ENCODE data around the gene TCHH. TPM values are rescaled to one million over a fixed set of nuclear protein-coding genes. Genes with fewer than 3 reads are reported as not detected.

TCHH gene
- total and polyA plus RNA-seq, 8 donors, result 0.03 to 0.42 (median 0.06) TPM; not detected in 1

DNA sequence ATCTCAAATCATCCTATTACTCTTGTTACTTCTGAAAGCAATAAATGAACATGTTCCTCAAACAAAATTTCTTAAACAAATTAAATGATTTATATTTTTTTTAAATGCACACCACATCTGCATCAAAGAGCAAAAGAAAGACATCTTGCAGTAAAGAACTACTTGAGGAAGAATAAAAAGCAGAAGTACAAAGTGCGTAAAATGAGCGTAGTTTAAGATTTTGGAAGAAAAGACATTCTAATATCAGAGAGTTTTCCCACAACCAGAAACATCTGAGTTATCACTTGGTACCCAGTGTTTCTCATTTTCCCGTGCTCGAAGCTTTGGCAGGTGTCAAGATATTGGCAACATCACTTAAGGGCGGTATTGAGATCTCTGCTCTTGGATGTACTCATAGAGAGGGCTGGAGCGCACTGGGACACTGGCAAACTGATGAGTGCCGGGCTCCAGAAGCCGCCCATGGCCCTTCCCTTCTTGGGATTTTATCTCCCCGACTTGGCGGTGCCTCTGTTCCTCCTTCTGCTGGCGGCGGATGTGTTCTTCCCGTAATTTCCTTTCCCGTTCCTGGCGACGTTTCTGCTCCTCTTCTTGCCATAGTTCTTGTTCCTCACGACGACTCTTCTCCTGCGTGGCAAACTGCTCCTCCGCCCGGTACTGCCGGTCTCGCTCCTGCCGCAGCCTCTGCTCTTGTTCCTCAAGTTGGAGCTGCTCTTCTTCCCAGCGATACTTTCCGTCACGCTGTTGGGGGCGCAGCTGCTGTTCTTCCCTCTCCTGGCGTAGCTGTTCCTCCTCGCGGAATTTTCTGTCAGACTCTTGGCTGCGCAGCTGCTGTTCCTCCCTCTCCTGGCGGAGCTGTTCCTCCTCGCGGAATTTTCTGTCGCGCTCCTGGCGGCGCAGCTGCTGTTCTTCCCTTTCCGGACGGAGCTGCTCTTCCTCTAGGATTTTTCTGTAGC, 7.9 kb downstream of the TCHH start:
- no peak for FAIRE-seq
- WGBS, 2 donors, result 16 to 19% methylated on average over 41 of the region's 41 CpGs
- DNase-seq, result no peak
- peaks cover 9 to 47% (median 15%) of the 10 kb centered on the region in 4 donors for H3K27me3 ChIP-seq
- intact Hi-C loops (cut with DNase I), result no loop called here
- peaks cover 0 to 4% (median 2%) of the 10 kb centered on the region in 3 donors for H3K4me1 ChIP-seq
- H3K27ac ChIP-seq, result no peak overlapping the region
- H3K4me3 ChIP-seq, result peak overlapping the region in 1 of 4 donors; percentile 1
- H3K36me3 ChIP-seq, result no peaks in the 10 kb centered on the region
- TF ChIP-seq, protein P1, sequence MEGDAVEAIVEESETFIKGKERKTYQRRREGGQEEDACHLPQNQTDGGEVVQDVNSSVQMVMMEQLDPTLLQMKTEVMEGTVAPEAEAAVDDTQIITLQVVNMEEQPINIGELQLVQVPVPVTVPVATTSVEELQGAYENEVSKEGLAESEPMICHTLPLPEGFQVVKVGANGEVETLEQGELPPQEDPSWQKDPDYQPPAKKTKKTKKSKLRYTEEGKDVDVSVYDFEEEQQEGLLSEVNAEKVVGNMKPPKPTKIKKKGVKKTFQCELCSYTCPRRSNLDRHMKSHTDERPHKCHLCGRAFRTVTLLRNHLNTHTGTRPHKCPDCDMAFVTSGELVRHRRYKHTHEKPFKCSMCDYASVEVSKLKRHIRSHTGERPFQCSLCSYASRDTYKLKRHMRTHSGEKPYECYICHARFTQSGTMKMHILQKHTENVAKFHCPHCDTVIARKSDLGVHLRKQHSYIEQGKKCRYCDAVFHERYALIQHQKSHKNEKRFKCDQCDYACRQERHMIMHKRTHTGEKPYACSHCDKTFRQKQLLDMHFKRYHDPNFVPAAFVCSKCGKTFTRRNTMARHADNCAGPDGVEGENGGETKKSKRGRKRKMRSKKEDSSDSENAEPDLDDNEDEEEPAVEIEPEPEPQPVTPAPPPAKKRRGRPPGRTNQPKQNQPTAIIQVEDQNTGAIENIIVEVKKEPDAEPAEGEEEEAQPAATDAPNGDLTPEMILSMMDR (IDR thresholded peaks at IDR 0.05), result no peak
- no peak for ATAC-seq
- H3K9me3 ChIP-seq, result no peaks in the 10 kb centered on the region

DNA sequence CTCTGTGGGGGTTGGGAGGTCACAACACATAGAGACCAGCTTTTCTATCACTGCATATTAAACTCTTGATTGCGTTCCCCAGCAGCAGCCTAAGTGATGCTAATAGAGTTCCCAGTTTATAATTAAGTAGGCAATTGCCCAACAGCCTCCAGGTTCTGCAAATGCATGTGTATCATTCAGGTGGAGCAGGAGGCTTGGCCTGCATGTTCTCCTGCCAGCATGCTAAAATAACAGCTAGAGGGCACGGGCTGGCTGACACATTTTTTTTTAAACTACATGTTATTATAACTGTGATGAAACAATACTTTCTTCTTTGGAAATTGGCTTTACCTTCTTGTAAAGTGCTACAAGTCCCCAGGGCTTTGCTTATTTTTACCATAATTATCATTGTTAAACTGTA, 10.4 kb downstream of the TCHH start:
- no peaks in the 10 kb centered on the region for H3K36me3 ChIP-seq
- no peak for FAIRE-seq
- no peak overlapping the region for H3K27ac ChIP-seq
- H3K4me1 ChIP-seq, result no peaks in the 10 kb centered on the region
- intact Hi-C loops (cut with DNase I), result no loop called here
- H3K27me3 ChIP-seq, result peaks cover 9 to 47% (median 15%) of the 10 kb centered on the region in 4 donors
- no peak for ATAC-seq
- H3K4me3 ChIP-seq, result no peak overlapping the region
- H3K9me3 ChIP-seq, result no peaks in the 10 kb centered on the region
- TF ChIP-seq, protein P1 (IDR thresholded peaks at IDR 0.05), result no peak
- no peak for DNase-seq
- WGBS, 2 donors, result 37 to 40% methylated on average over 2 of the region's 2 CpGs

GRCh38 chr1:152096931-152097330, 18.3 kb downstream of the TCHH start:
- Histone ChIP-seq H3K9me3 (no peaks in the 10 kb centered on the region), H3K27me3 (no peaks in the 10 kb centered on the region), H3K4me3 (no peak overlapping the region), H3K4me1 (no peaks in the 10 kb centered on the region), H3K36me3 (no peaks in the 10 kb centered on the region), H3K27ac (no peak overlapping the region)
- FAIRE-seq (no peak), ATAC-seq (no peak), DNase-seq (no peak)
- TF ChIP-seq, protein P1 (IDR thresholded peaks at IDR 0.05), result no peak
- WGBS, 2 donors, result 44 to 49% methylated on average over 3 of the region's 3 CpGs
- intact Hi-C loops (cut with DNase I), result no loop called here

- no peak for FAIRE-seq
- Histone ChIP-seq H3K4me1 (no peaks in the 10 kb centered on the region), H3K9me3 (no peaks in the 10 kb centered on the region), H3K4me3 (no peak within 1 kb of the TSS), H3K36me3 (no peaks in the 10 kb centered on the region), H3K27ac (no peak within 1 kb of the TSS), H3K27me3 (no peaks in the 10 kb centered on the region)
- DNase-seq, result no peak
- 58 to 60% methylated on average over 5 of the region's 5 CpGs for WGBS, 2 donors
- intact Hi-C loops (cut with DNase I), result no loop called here
- TF ChIP-seq, protein P1 (IDR thresholded peaks at IDR 0.05), result no peak
- no peak for ATAC-seq
Measured at GRCh38 chr1:152089014-152089674, 26.1 kb downstream of the TCHH start, which contains the start of gene TCHHL1. Gene TCHHL1, minus strand, starts transcription at chr1:152089064. Its CDS starts 921 bp downstream, at chr1:152088143.

Data from pancreas (tissue), 10 donors.